GM13977 (cell line): ENCODE data around the gene WIPI1.

ENCODE experiments used
- DNase-seq: peaks from one replicate; pipeline ENCODE4 v3.0.0; 2012; ENCODE audit warnings: low spot score
- in situ Hi-C: fragments of 300-500 bp; cut with MboI; formaldehyde crosslinking; loops from one replicate; pipeline ENCODE4 v1.12.0; 2022; ENCODE audit warnings: low sequenced_read_pairs, low pct_unique_long_range_greater_than_20kb, mixed read lengths, inconsistent platforms; ENCODE audit not compliant: unreplicated experiment
- TF ChIP-seq, protein P1 (sequence below): IDR thresholded peaks from 2 replicates; pipeline ENCODE4 v1.5.1; 2012; ENCODE audit warnings: mild to moderate bottlenecking, control low read depth; ENCODE audit not compliant: insufficient read depth; ENCODE audit errors: extremely low read depth, missing control alignments

The WIPI1 gene

GRCh38 chr17:68429881-68430280 is 27.4 kb downstream of the WIPI1 start:
- no peak for DNase-seq
- in situ Hi-C loops: loop anchor here (10.0 kb wide), 1 partner anchor 165 kb away; no protein-coding TSS in a partner anchor
- TF ChIP-seq, protein P1, sequence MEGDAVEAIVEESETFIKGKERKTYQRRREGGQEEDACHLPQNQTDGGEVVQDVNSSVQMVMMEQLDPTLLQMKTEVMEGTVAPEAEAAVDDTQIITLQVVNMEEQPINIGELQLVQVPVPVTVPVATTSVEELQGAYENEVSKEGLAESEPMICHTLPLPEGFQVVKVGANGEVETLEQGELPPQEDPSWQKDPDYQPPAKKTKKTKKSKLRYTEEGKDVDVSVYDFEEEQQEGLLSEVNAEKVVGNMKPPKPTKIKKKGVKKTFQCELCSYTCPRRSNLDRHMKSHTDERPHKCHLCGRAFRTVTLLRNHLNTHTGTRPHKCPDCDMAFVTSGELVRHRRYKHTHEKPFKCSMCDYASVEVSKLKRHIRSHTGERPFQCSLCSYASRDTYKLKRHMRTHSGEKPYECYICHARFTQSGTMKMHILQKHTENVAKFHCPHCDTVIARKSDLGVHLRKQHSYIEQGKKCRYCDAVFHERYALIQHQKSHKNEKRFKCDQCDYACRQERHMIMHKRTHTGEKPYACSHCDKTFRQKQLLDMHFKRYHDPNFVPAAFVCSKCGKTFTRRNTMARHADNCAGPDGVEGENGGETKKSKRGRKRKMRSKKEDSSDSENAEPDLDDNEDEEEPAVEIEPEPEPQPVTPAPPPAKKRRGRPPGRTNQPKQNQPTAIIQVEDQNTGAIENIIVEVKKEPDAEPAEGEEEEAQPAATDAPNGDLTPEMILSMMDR: no peak

- no peak for DNase-seq
- in situ Hi-C loops: loop anchor here (10.0 kb wide), 1 partner anchor 164 kb away; no protein-coding TSS in a partner anchor
- TF ChIP-seq, protein P1: no peak
Measured at GRCh38 chr17:68428498-68429172, 28.7 kb downstream of the WIPI1 start.

DNA sequence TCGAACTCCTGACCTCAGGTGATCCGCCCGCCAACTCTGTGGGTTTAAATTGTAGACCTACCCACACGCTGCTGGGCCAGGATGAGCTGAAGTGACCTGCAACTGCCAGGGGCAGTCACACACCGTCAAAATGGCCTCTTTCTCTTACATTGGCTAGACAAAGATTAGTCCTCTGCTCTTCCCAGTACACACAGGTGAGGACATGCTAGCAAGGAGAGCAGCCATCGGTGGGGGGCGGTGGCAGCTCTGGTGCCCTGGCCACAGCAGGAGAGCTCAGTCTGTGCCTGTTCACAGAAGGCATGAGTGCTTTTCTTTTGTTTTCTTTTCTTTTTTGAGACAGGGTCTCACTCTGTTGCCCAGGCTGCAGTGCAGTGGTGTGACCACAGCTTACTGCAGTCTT is 29.7 kb downstream of the WIPI1 start:
- TF ChIP-seq, protein P1: no peak
- no peak for DNase-seq
- in situ Hi-C loops: loop anchor here (10.0 kb wide), 1 partner anchor 163 kb away; no protein-coding TSS in a partner anchor

DNA sequence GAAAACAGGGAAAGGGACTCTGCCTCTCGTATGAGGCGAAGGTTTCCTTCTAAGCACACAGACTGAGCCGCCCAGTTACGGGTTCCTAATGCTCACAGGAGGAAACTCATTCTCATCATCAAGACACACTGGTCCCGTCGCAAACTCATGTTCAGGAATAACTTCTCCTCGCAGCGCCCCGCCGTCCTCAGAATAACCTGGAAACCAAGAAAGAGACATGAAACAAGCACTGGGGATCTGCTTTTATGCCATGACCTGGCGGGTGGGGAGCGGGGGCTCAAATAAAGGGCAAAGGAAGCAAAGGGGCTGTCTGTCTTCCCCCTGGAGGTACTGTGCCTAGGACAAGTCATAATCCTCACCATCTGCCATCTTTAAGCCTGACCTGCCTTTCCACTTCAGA is 31.3 kb downstream of the WIPI1 start:
- in situ Hi-C loops: loop anchor here (10.0 kb wide), 1 partner anchor 161 kb away; no protein-coding TSS in a partner anchor
- DNase-seq: no peak
- TF ChIP-seq, protein P1: no peak

DNA sequence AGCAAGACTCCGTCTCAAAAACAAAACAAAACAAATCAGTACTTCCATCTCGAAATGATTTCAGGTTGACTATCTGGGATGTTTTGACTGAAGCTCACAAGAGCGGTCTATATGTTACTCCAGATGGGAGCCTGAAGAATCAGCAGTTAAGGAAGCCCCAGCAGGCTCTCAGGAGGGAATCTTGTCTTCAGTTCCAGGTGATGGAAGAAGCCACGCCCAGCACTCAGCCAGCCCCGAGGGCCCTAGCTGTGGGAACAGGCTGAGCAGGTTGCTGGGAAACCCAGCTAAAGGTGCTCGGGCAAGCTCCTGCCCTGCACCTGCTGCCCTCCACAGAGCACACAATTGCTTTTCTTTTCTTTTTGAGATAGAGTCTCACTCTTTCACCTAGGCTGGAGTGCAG is 32.4 kb downstream of the WIPI1 start:
- in situ Hi-C loops: loop anchor here (10.0 kb wide), 1 partner anchor 160 kb away; no protein-coding TSS in a partner anchor
- TF ChIP-seq, protein P1: no peak

GRCh38 chr17:68424203-68424602 is 33.1 kb downstream of the WIPI1 start:
- DNase-seq: no peak
- in situ Hi-C loops: loop anchor here (10.0 kb wide), 1 partner anchor 159 kb away; no protein-coding TSS in a partner anchor
- TF ChIP-seq, protein P1: no peak

More for the DNA sequence above, 32.4 kb downstream of the WIPI1 start:
- no peak for DNase-seq
